ENCODE results near the gene LDB2.

Gene LDB2

DNA sequence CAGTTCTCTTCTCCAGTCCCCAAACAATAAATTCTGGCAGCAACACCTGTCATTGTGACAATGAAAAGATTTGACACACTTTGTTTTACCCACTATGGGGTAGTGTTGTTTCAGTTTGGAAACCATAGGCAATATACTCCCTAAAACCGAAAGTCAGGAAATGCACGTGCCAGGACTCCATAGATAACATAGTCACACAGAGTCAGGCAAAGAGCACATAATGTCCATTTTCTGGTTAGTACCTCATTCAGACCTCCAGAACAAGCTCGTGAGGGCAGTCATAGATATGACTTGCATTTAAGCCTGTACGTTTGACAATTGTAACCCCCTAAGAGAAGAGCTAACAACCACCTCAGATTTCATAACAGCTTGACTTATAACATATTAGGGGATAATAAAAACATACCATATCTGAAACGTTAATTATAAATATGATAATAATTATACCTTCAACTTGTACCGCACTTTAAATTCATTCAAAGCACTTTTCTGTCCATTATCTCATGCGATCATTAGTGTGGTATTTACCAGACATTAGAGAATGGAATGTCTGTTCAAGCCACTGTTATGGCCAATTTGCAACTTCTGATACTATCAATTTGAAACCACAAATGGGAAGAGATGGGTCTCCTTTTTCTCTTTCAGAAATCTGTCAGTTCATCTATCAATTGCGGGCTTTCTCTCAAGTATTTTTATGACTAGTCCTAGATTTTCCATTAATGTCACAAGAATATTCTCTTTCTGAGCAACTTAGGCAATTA, 147.4 kb downstream of the LDB2 start:
- DNase-seq = no peak

- no peak for DNase-seq
Measured at GRCh38 chr4:16750216-16750615, 148.2 kb downstream of the LDB2 start.

- no peak for DNase-seq
Measured at GRCh38 chr4:16745887-16746286, 152.6 kb downstream of the LDB2 start.

DNA sequence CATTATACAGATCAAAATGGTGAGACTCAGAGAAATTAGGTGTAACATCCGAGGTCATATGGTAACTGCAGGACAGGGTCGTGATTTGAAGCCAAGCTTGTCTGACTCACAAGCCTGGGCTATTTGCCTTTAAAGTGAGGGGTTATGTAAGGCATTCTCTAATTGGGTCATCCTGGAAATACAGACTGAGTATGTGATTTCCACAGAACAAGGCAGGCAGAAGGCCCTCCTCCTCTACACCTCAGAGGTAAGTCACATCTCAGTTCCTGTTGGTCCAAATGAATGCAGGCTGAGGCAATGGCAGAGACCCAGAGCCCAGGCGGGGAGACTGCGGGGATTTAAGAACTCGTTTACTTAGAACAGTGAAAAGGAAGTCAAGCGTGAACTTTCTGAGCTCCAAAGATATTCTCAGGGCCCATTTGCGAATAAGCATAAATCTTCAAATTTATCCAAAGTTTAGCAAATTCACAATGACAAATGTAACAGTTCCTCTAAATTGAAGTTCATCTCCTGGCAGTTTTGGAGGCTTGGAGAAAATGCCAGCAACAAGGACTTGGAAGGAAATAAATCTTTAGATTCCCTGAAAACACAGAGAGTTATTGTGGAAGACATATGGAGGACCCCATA, 153.3 kb downstream of the LDB2 start:
- DNase-seq = no peak

- no peak for DNase-seq
Measured at GRCh38 chr4:16741287-16741686, 157.2 kb downstream of the LDB2 start.

GRCh38 chr4:16739997-16740624, 158.3 kb downstream of the LDB2 start:
- DNase-seq = no peak

DNA sequence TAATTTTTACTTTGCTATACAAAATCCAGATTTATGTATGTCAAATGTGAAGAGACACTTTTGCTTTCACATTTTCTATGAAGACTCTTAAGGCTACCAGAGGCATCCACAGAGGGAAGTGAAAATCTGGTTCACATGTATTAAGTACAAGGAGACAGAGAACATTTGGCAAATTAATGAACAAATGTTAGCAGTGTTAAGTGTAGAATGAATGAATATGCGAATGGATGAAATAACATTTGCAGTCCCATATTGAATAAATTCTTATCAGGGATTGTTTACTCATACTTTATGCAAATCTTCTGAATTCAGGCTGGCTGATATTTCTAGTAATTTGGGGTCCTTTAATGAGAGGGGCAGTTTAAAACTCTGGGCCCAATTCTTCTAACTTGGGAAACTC, 159.9 kb downstream of the LDB2 start:
- DNase-seq = no peak

GRCh38 chr4:16733509-16733908, 164.9 kb downstream of the LDB2 start:
- DNase-seq = no peak

GRCh38 chr4:16732741-16733140, 165.7 kb downstream of the LDB2 start:
- no peak for DNase-seq

DNA sequence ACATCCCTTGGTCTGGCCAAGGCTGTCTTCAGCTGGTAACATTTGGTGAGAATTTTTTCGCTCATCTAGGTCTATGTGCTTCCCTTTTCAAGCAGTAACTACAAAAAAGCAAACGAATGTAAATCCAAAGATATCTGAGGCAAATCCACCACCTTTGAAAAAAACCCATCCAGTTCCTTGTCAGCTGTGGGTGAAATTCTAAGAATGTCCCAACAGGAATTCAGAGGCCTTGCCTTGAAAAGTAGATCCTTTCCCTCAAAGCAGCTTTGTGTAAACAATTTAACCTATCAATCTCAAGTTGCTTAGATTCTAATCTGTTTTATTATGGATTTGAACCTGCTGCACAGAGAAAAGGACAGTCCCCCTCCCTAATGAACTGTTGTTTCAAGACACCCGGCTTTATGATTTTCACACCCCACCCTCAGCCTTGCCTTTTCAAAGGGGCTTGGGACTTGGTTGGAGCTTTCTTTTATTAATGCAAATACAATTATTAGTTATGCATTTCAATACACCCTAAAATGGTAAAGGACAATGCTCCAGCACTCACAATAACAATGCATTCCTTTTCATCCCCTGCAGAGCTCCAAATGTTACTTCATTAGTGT, 166.6 kb downstream of the LDB2 start:
- DNase-seq = no peak

DNA sequence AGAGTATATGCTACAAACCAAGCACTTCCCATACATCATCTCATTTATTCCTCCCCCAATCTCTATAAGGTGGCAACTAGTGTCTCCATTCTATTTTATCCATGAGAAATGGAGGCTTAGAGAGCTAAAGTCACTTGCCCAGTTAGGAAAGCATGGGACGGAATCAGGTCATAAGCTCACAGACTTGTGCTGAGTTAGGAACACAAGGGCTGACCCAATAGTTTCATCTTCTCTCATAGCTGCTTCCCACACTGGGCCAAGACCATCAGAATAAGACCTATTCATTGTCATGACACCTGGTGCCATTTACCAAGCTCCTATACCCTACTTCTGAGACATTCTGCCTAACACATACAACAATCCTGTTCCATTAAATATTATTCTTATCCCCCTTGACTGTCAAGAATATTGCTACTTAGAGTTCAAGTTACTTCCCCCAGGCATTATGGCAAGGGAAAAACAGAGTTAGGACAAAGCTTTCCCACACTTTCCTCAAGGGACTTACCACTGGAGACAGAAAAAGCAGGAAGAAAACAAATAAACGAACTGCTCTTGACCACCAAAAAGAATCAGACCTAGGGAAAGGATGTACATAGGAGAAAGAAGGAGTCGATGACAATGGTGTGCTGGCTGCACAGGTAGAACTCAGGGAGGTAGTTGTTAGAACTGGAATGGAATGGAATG, 167.8 kb downstream of the LDB2 start:
- DNase-seq = no peak

GRCh38 chr4:16729336-16729735, 169.1 kb downstream of the LDB2 start:
- DNase-seq = no peak

GRCh38 chr4:16728849-16729248, 169.6 kb downstream of the LDB2 start:
- no peak for DNase-seq

DNA sequence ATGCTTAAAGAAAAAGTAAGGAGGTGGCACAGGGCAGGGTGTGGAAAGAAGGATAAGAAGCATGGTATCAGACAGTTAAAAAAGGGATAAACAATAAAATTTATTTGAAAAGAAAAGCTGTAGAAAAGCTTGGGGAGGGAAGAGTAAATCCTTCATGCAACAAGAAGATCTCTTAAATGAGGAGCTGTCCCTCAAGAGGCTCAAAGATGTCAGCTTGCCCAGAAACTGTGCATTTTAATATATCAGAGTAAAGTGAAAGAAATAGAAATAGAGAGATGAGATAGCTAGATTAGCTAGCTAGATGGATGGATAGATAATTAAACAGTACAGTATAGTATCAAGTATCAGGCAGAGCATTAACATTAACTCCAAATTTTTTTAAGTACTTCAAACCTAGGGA, 170.3 kb downstream of the LDB2 start:
- DNase-seq = no peak

DNA sequence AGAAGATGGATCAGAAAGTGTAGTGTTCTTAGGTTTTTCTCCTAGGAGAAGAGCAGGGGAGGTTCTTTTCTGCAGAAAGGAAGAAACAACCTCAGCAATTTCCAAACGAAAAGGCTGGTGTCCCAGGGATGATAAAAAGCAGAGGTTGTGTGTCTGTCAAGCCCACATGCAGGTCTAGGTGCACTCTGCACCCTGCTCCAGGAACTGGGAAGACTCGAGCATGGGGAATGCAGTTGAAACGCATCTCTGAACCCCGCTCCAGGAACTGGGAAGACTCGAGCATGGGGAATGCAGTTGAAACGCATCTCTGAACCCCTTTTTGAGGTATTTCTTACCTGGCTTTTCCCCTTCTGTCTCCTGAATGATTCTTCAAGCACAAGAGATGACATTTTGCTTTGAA, 171.2 kb downstream of the LDB2 start:
- DNase-seq = no peak

GRCh38 chr4:16726368-16727050, 171.9 kb downstream of the LDB2 start:
- no peak for DNase-seq

DNA sequence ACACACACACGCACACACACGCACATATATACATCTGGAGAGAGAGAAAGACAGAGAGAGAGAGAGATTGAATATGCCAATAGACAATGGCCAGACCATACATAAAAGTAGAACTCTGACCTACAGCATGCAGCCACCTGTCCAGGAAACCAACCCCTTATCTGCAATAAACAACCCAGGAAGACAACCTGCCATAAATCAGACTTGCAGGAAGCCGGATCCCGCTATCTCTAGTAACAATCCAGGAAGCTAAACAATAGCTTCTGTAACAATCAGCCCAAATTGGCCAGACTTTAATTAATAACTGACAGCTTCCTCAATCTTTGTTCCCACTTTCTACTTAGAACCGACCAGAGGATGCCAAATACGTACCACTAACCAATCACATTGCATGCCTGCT, 173.2 kb downstream of the LDB2 start:
- DNase-seq = no peak

- no peak for DNase-seq
Measured at GRCh38 chr4:16722416-16722815, 176.0 kb downstream of the LDB2 start.

- no peak for DNase-seq
Measured at GRCh38 chr4:16721613-16722291, 176.7 kb downstream of the LDB2 start.

GRCh38 chr4:16720761-16721160, 177.7 kb downstream of the LDB2 start:
- no peak for DNase-seq

DNA sequence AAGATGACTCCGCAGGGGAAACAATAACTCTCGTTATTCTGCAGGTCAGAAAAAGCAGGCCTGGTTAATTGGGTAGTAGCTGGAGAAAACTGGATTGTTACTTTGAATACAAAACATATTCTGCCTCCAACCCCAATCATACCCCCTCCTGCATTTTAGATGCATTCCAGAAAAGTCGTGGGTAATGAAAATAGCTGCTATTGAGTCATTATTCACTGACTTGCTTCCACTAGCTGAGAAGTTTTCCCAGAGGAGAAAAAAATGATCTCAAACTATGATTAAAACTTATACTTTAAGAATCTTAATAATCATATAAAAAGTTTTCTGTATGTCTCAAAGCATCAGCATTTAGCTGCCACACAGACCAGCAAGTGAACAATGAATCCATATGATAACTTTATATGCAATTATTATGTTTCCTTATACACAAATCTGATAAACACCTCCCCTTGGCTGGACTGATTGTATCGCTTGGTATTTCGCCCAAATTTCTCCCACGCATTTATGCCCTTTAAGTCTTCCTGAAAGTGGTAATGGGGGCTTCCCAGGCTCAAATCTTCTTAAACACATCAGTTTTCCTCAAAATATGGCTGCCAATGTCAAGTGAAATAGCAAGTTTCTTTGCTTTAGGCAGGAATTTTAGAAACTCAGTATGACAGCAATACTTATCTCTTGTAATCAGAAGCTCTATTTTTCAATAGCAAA, 181.0 kb downstream of the LDB2 start:
- DNase-seq = no peak
